NCI-H1694 (cell line): ENCODE measurements around the gene DCLK2.
A peak's percentile ranks its signal among the peaks of the same experiment; 100 is the strongest.

Experiments used
- DNase-seq: peaks from one replicate; lab custom pipeline; 2025; lab: John Stamatoyannopoulos, UW

Gene DCLK2

GRCh38 chr4:150264595-150265161 is 186.4 kb downstream of the DCLK2 start:
- DNase-seq = no peak

GRCh38 chr4:150265806-150266205 is 187.6 kb downstream of the DCLK2 start:
- no peak for DNase-seq

- DNase-seq = no peak
These were observed 190.2 kb downstream of the DCLK2 start for GRCh38 chr4:150268444-150268843.

- no peak for DNase-seq
These were observed 200.0 kb downstream of the DCLK2 start for GRCh38 chr4:150278206-150278605.

GRCh38 chr4:150280081-150280895 is 202.0 kb downstream of the DCLK2 start:
- no peak for DNase-seq

- DNase-seq = no peak
These were observed 202.7 kb downstream of the DCLK2 start for GRCh38 chr4:150280975-150281374.

- no peak for DNase-seq
These were observed 205.4 kb downstream of the DCLK2 start for GRCh38 chr4:150283689-150284088.

- DNase-seq = no peak
These were observed 208.4 kb downstream of the DCLK2 start for GRCh38 chr4:150286656-150287055.

GRCh38 chr4:150289198-150289597 is 211.0 kb downstream of the DCLK2 start:
- no peak for DNase-seq

GRCh38 chr4:150289881-150290280 is 211.6 kb downstream of the DCLK2 start:
- DNase-seq = no peak

GRCh38 chr4:150297861-150298474 is 219.7 kb downstream of the DCLK2 start:
- peak; percentile 64 for DNase-seq

GRCh38 chr4:150299816-150300215 is 221.6 kb downstream of the DCLK2 start:
- no peak for DNase-seq

- DNase-seq = no peak
These were observed 224.3 kb downstream of the DCLK2 start for GRCh38 chr4:150302553-150302952.

- no peak for DNase-seq
These were observed 227.8 kb downstream of the DCLK2 start for GRCh38 chr4:150305995-150306394.

GRCh38 chr4:150306719-150307118 is 228.5 kb downstream of the DCLK2 start:
- DNase-seq = no peak
